ENCODE data around the gene TRIM42.

GRCh38 chr3:140710711-140711389 lies 33.0 kb downstream of the TRIM42 start:
- TF ChIP-seq CTCF (IDR thresholded peaks at IDR 0.05) = no peak
- no peak for TF ChIP-seq POLR2AphosphoS5 (IDR thresholded peaks at IDR 0.05)
- TF ChIP-seq POLR2A (IDR thresholded peaks at IDR 0.05) = no peak

Data from prostate gland (tissue), 2 donors.